GM18507 (cell line): ENCODE measurements around the gene SLC16A3.
"Not testable (repeated sequence)": the region's sequence is repeated elsewhere in the genome, so short reads cannot be mapped to it uniquely, and the experiment has no call there.

Experiments
- DNase-seq: peaks from one replicate; pipeline ENCODE4 v3.0.0; 2011; ENCODE audit warnings: low read depth; ENCODE audit not compliant: insufficient read length; ENCODE audit errors: extremely low spot score
- FAIRE-seq: peaks from 2 replicates; lab custom pipeline; 2011; peaks lifted over from hg19 to GRCh38; lab: Jason Lieb, UNC

The SLC16A3 gene

GRCh38 chr17:82228842-82229697, at the start of gene SLC16A3:
Gene SLC16A3, plus strand, starts transcription at chr17:82229042. Its CDS starts 6,967 bp downstream, at chr17:82236009.
- FAIRE-seq = peak; percentile 59
- peak; percentile 76 for DNase-seq

- FAIRE-seq = no peak
Observed at GRCh38 chr17:82179412-82179811, 49.4 kb upstream of the SLC16A3 start.

GRCh38 chr17:82179946-82180475, 48.8 kb upstream of the SLC16A3 start:
- DNase-seq (no peak), FAIRE-seq (no peak)

More at GRCh38 chr17:82179412-82179811, 49.4 kb upstream of the SLC16A3 start:
- no peak for DNase-seq

GRCh38 chr17:82180776-82181528, 47.9 kb upstream of the SLC16A3 start:
- DNase-seq = no peak
- no peak for FAIRE-seq

- no peak for FAIRE-seq
Observed at GRCh38 chr17:82184761-82185160, 44.1 kb upstream of the SLC16A3 start.

GRCh38 chr17:82186221-82186620, 42.6 kb upstream of the SLC16A3 start:
- DNase-seq (no peak), FAIRE-seq (no peak)

More at GRCh38 chr17:82184761-82185160, 44.1 kb upstream of the SLC16A3 start:
- DNase-seq = no peak

- DNase-seq = no peak
- FAIRE-seq = no peak
Observed at GRCh38 chr17:82187500-82187899, 41.3 kb upstream of the SLC16A3 start.

GRCh38 chr17:82188001-82188961, 40.6 kb upstream of the SLC16A3 start:
- FAIRE-seq (no peak), DNase-seq (no peak)

GRCh38 chr17:82193050-82193449, 35.8 kb upstream of the SLC16A3 start:
- not testable (repeated sequence) for FAIRE-seq, DNase-seq

GRCh38 chr17:82193520-82194220, 35.2 kb upstream of the SLC16A3 start:
- peak; percentile 89 for FAIRE-seq
- no peak for DNase-seq

- FAIRE-seq = no peak
Observed at GRCh38 chr17:82194765-82195164, 34.1 kb upstream of the SLC16A3 start.

GRCh38 chr17:82195675-82196672, 32.9 kb upstream of the SLC16A3 start:
- DNase-seq (no peak), FAIRE-seq (no peak)

More at GRCh38 chr17:82194765-82195164, 34.1 kb upstream of the SLC16A3 start:
- no peak for DNase-seq

- FAIRE-seq = peak; percentile 49
- DNase-seq = no peak
Observed at GRCh38 chr17:82198092-82198491, 30.8 kb upstream of the SLC16A3 start.

- no peak for FAIRE-seq
- no peak for DNase-seq
Observed at GRCh38 chr17:82199496-82199895, 29.3 kb upstream of the SLC16A3 start.

GRCh38 chr17:82200135-82200534, 28.7 kb upstream of the SLC16A3 start:
- FAIRE-seq (no peak), DNase-seq (no peak)

GRCh38 chr17:82200743-82201497, 27.9 kb upstream of the SLC16A3 start:
- DNase-seq (no peak), FAIRE-seq (no peak)

GRCh38 chr17:82201498-82201910, 27.3 kb upstream of the SLC16A3 start:
- FAIRE-seq (no peak), DNase-seq (no peak)
